ENCODE measurements around the gene GRM3. TPM values are rescaled to one million over a fixed set of nuclear protein-coding genes. Genes with fewer than 3 reads are reported as not detected.

GRM3 gene
- total RNA-seq, 1 donor: not detected

- H3K79me2 ChIP-seq (ENCODE audit: insufficient read depth, low read length): no peaks in the 10 kb centered on the region
- H4K20me1 ChIP-seq (ENCODE audit: insufficient read depth, low read length): no peaks in the 10 kb centered on the region
- no peaks in the 10 kb centered on the region for H3K36me3 ChIP-seq (ENCODE audit: insufficient read depth, low read length)
- no peaks in the 10 kb centered on the region for H3K4me1 ChIP-seq (ENCODE audit: insufficient read depth, low read length)
- TF ChIP-seq CTCF (IDR thresholded peaks at IDR 0.05; ENCODE audit: extremely low read depth, low read depth, low read length): no peak
- H3K4me3 ChIP-seq (ENCODE audit: insufficient read depth, low read length): no peak overlapping the region
- H3K9me3 ChIP-seq (ENCODE audit: low read depth, low read length): no peaks in the 10 kb centered on the region
- H3K27me3 ChIP-seq (ENCODE audit: insufficient read depth, low read length): no peaks in the 10 kb centered on the region
- no peak overlapping the region for H3K27ac ChIP-seq (ENCODE audit: low read depth, low read length)
- H3K4me2 ChIP-seq (ENCODE audit: insufficient read depth, low read length): no peak overlapping the region
- H2AFZ ChIP-seq (ENCODE audit: low read length): no peak overlapping the region
- DNase-seq (ENCODE audit: insufficient read length, low spot score, missing footprints): no peak
Observed at GRCh38 chr7:86876146-86876545, 232.4 kb downstream of the GRM3 start.

GRCh38 chr7:86884152-86884551 is 240.4 kb downstream of the GRM3 start:
- Histone ChIP-seq H3K79me2 (ENCODE audit: insufficient read depth, low read length) (no peaks in the 10 kb centered on the region), H3K36me3 (ENCODE audit: insufficient read depth, low read length) (no peaks in the 10 kb centered on the region), H3K27ac (ENCODE audit: low read depth, low read length) (no peak overlapping the region), H4K20me1 (ENCODE audit: insufficient read depth, low read length) (no peaks in the 10 kb centered on the region), H3K4me3 (ENCODE audit: insufficient read depth, low read length) (no peak overlapping the region), H3K4me2 (ENCODE audit: insufficient read depth, low read length) (no peak overlapping the region), H3K4me1 (ENCODE audit: insufficient read depth, low read length) (no peaks in the 10 kb centered on the region), H2AFZ (ENCODE audit: low read length) (no peak overlapping the region), H3K27me3 (ENCODE audit: insufficient read depth, low read length) (no peaks in the 10 kb centered on the region), H3K9me3 (ENCODE audit: low read depth, low read length) (no peaks in the 10 kb centered on the region)
- no peak for DNase-seq (ENCODE audit: insufficient read length, low spot score, missing footprints)
- no peak for TF ChIP-seq CTCF (IDR thresholded peaks at IDR 0.05; ENCODE audit: extremely low read depth, low read depth, low read length)

- no peaks in the 10 kb centered on the region for H3K79me2 ChIP-seq (ENCODE audit: insufficient read depth, low read length)
- no peaks in the 10 kb centered on the region for H4K20me1 ChIP-seq (ENCODE audit: insufficient read depth, low read length)
- no peak overlapping the region for H2AFZ ChIP-seq (ENCODE audit: low read length)
- no peak overlapping the region for H3K4me3 ChIP-seq (ENCODE audit: insufficient read depth, low read length)
- no peak overlapping the region for H3K27ac ChIP-seq (ENCODE audit: low read depth, low read length)
- no peak overlapping the region for H3K4me2 ChIP-seq (ENCODE audit: insufficient read depth, low read length)
- H3K4me1 ChIP-seq (ENCODE audit: insufficient read depth, low read length): no peaks in the 10 kb centered on the region
- no peaks in the 10 kb centered on the region for H3K9me3 ChIP-seq (ENCODE audit: low read depth, low read length)
- no peaks in the 10 kb centered on the region for H3K36me3 ChIP-seq (ENCODE audit: insufficient read depth, low read length)
- no peak for TF ChIP-seq CTCF (IDR thresholded peaks at IDR 0.05; ENCODE audit: extremely low read depth, low read depth, low read length)
- H3K27me3 ChIP-seq (ENCODE audit: insufficient read depth, low read length): no peaks in the 10 kb centered on the region
- DNase-seq (ENCODE audit: insufficient read length, low spot score, missing footprints): no peak
Observed at GRCh38 chr7:86889501-86889900, 245.8 kb downstream of the GRM3 start.

- no peak overlapping the region for H3K4me2 ChIP-seq (ENCODE audit: insufficient read depth, low read length)
- H4K20me1 ChIP-seq (ENCODE audit: insufficient read depth, low read length): no peaks in the 10 kb centered on the region
- no peak for DNase-seq (ENCODE audit: insufficient read length, low spot score, missing footprints)
- H3K4me1 ChIP-seq (ENCODE audit: insufficient read depth, low read length): no peaks in the 10 kb centered on the region
- H3K27ac ChIP-seq (ENCODE audit: low read depth, low read length): no peak overlapping the region
- H3K79me2 ChIP-seq (ENCODE audit: insufficient read depth, low read length): no peaks in the 10 kb centered on the region
- no peak for TF ChIP-seq CTCF (IDR thresholded peaks at IDR 0.05; ENCODE audit: extremely low read depth, low read depth, low read length)
- no peaks in the 10 kb centered on the region for H3K36me3 ChIP-seq (ENCODE audit: insufficient read depth, low read length)
- H3K4me3 ChIP-seq (ENCODE audit: insufficient read depth, low read length): no peak overlapping the region
- no peaks in the 10 kb centered on the region for H3K27me3 ChIP-seq (ENCODE audit: insufficient read depth, low read length)
- H3K9me3 ChIP-seq (ENCODE audit: low read depth, low read length): no peaks in the 10 kb centered on the region
- H2AFZ ChIP-seq (ENCODE audit: low read length): no peak overlapping the region
Observed at GRCh38 chr7:86898171-86898570, 254.5 kb downstream of the GRM3 start.

Measured in osteoblast (primary cell).